Measurements from ENCODE around the gene PCBP3. TPM values are rescaled to one million over a fixed set of nuclear protein-coding genes. Genes with fewer than 3 reads are reported as not detected.

PCBP3 gene
- total and polyA plus RNA-seq, 2 of the 8 experiments (the other 6 are each of a cell fraction or from before 2014, with no cell fraction given), result 3.5 to 6.3 TPM

GRCh38 chr21:45709696-45710268 is 66.3 kb downstream of the PCBP3 start:
- Histone ChIP-seq H4K8ac (ENCODE audit: extremely low read depth, insufficient read depth, low read length) (no peak overlapping the region), H3K4me2 (ENCODE audit: insufficient read depth in 1 of 2, low read depth in 2 of 2, low read length in 2 of 2) (no peak overlapping the region), H3K27ac (ENCODE audit: low read depth, low read length) (no peak overlapping the region), H3K36me3 (ENCODE audit: control insufficient read depth in 2 of 4, insufficient read depth in 4 of 4, low read length in 3 of 4) (no peaks in the 10 kb centered on the region), H4K20me1 (replicated peaks in 1 of 2; ENCODE audit: control insufficient read depth in 1 of 2, insufficient read depth in 2 of 2, low read length in 2 of 2) (no peaks in the 10 kb centered on the region), H3K18ac (ENCODE audit: extremely low read depth, low read length) (no peak overlapping the region), H3K14ac (ENCODE audit: insufficient read length) (no peak overlapping the region), H2AFZ (ENCODE audit: low read length) (no peak overlapping the region), H4K5ac (ENCODE audit: insufficient read length, low read depth, low read length) (no peak overlapping the region), H2AK5ac (ENCODE audit: low read depth, low read length) (no peak overlapping the region), H3K23ac (ENCODE audit: insufficient read length) (no peak overlapping the region), H3K27me3 (replicated peaks in 1 of 4; ENCODE audit: control insufficient read depth in 3 of 4, extremely low read depth in 1 of 4, insufficient read depth in 3 of 4, low read length in 3 of 4) (peaks cover 0 to 1% (median 0%) of the 10 kb centered on the region in 4 experiments; a peak in 1 of 7 replicates), H3K9me3 (ENCODE audit: insufficient read depth in 2 of 2, low read depth in 1 of 2, low read length in 1 of 2) (no peaks in the 10 kb centered on the region), H3K79me2 (ENCODE audit: control insufficient read depth in 1 of 2, insufficient read depth in 2 of 2, low read length in 2 of 2) (no peaks in the 10 kb centered on the region; a peak in 1 of 4 replicates), H2BK120ac (replicated peaks; ENCODE audit: low read depth, low read length) (no peak overlapping the region), H2BK12ac (ENCODE audit: low read depth, low read length) (no peak overlapping the region), H3K23me2 (ENCODE audit: low read depth, low read length) (no peaks in the 10 kb centered on the region; the same call in 1 of the 2 replicates), H2BK20ac (ENCODE audit: low read length) (no peak overlapping the region), H2BK15ac (ENCODE audit: low read length) (no peak overlapping the region), H3K4ac (replicated peaks; ENCODE audit: insufficient read length, low read depth, low read length) (no peak overlapping the region), H3K9ac (replicated peaks in 1 of 4; ENCODE audit: extremely low read depth in 1 of 4, low read depth in 3 of 4, low read length in 3 of 4) (no peak overlapping the region), H3K79me1 (ENCODE audit: low read depth, low read length) (no peaks in the 10 kb centered on the region), H3K56ac (replicated peaks; ENCODE audit: insufficient read length, low read depth, low read length) (no peak overlapping the region), H4K91ac (replicated peaks; ENCODE audit: insufficient read length, low read length) (no peak overlapping the region), H2BK5ac (ENCODE audit: low read depth, low read length) (no peak overlapping the region), H3K4me1 (replicated peaks in 1 of 4; ENCODE audit: control insufficient read depth in 3 of 4, insufficient read depth in 4 of 4, low read length in 3 of 4) (no peaks in the 10 kb centered on the region), H3K4me3 (ENCODE audit: extremely low read depth in 1 of 4, insufficient read depth in 2 of 4, low read depth in 3 of 4, low read length in 4 of 4) (no peak overlapping the region)
- no peak for DNase-seq (ENCODE audit: low read depth in 1 of 2, low spot score in 2 of 2)
- ChIA-PET POLR2A (ENCODE audit: partially characterized antibody) (no interaction called here), CTCF (ENCODE audit: partially characterized antibody) (interaction anchor here (1.0 to 2.0 kb wide), 2 partner anchors 11 to 13 kb away, joined by 4 to 13 read pairs; no protein-coding TSS in a partner anchor)
- WGBS, 2 experiments (ENCODE audit: extremely low coverage in 1 of 2, insufficient coverage in 1 of 2, insufficient read length in 1 of 2, insufficient replicate concordance in 2 of 2, low coverage in 1 of 2, low lambda C conversion rate in 2 of 2, missing lambda C conversion rate in 1 of 2), result 87% methylated on average over 3 of the region's 3 CpGs; no CpG with 5 or more reads in 1 of the 2 experiments
- FAIRE-seq, result no peak
- TF ChIP-seq SP4 (IDR thresholded peaks at IDR 0.05; ENCODE audit: low read length), result no peak
- no peak for TF ChIP-seq KDM1A (IDR thresholded peaks at IDR 0.05; ENCODE audit: borderline replicate concordance, low read length)
- no peak for TF ChIP-seq EP300 (IDR thresholded peaks at IDR 0.05; ENCODE audit: borderline replicate concordance in 1 of 2, low read depth in 2 of 2, low read length in 2 of 2)
- TF ChIP-seq GABPA (IDR thresholded peaks at IDR 0.05; ENCODE audit: borderline replicate concordance, insufficient read depth, low read length), result no peak
- no peak for TF ChIP-seq USF2 (IDR thresholded peaks at IDR 0.05; ENCODE audit: low read length)
- TF ChIP-seq RAD21 (IDR thresholded peaks at IDR 0.05 in 1 of 2, conservative IDR thresholded peaks at IDR 0.05 in 1 of 2; ENCODE audit: low read depth in 2 of 2, low read length in 2 of 2), result no peak
- TF ChIP-seq ATF3 (IDR thresholded peaks at IDR 0.05; ENCODE audit: insufficient read depth, low read depth, low read length), result no peak
- TF ChIP-seq RNF2 (IDR thresholded peaks at IDR 0.05; ENCODE audit: borderline replicate concordance, low read depth, low read length, missing control alignments, poor library complexity, severe bottlenecking), result no peak
- TF ChIP-seq SIX5 (IDR thresholded peaks at IDR 0.05; ENCODE audit: low read depth, low read length), result no peak
- TF ChIP-seq SUZ12 (IDR thresholded peaks at IDR 0.05; ENCODE audit: low read length), result no peak
